Measurements from ENCODE around the gene MYEOV. TPM values are rescaled to one million over a fixed set of nuclear protein-coding genes. Genes with fewer than 3 reads are reported as not detected.

Gene MYEOV
- total RNA-seq, 1 donor from 2014 or later: not detected

DNA sequence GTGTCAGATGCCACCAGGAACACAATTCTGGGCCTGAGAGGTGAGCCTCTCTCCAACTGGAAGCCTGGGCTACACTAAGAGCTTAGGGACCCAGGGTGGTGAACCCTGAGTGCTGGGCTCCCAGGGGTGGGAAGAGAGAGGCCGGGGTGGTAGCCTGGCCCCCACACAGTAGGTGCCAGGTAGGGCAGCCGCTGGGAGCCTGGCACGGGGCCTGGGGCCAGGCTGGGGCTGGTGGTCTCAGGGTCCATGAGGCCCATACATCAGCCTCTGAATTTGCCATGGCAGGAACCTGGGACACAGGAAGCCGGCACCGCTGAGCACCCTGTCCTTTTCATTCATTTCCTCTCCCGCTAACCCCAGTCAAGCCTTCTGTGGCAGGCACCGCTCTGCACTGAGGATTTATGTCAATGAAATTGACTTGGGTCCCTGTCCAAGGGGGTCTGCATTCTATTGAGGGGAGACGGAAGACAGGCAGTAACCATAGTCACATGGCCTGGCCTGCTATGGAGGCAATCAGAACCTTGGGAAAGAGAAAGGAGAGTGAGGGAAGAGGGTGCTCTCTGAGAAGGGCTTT lies 8.6 kb downstream of the MYEOV start:
- DNase-seq: no peak

DNA sequence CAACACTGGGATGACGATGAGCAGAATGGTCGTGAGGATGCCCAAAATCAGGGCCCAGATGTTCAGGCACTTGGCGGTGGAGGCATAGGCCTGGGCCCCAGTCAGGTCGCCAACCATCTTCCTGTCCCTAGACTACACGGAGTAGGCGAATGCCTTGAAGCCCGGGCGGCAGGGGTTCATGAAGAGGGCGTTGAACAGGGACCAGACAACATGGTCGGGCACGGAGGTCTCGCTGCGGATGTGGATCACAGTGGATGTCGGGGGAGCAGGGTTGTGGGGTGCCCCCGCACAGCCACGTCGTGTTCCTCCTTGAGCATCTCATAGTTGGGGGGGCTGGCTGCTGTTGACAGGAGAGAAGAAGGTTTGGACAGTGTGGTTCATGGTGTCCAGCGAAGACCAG lies 9.5 kb downstream of the MYEOV start:
- DNase-seq: no peak

DNA sequence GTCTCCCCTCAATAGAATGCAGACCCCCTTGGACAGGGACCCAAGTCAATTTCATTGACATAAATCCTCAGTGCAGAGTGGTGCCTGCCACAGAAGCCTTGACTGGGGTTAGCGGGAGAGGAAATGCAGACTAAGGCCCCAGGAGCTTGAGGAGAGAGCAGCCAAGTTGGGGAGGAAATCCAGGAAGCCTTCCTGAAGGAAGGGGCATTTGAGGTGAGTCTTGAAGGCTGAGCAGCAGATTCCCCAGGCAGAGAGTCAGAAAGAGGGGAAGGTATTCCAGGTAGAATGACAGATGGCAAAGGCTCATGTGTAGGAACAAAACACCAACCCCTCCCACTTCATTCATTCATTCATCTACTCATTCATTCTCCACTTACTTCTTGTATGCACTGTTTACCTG lies 10.3 kb downstream of the MYEOV start:
- DNase-seq: no peak

DNA sequence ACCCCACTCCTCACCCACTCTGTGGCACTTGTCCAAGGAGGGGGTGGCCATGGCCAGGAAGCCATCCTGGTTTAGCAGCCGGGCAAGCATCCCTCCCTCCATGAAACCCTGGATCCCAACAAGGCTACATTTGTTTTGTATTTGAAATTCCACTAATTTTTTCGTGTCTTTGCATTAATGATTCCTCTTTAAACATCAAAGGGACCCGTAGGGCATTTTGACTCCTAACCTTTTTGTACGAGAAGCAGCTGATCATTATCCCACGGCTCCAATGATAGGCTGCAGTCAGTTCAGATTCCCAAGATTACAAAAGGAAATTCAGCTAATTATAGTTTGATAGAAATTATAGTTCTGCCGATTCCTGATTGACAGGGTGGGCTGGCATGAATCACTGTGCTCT lies 10.7 kb downstream of the MYEOV start:
- no peak for DNase-seq

DNA sequence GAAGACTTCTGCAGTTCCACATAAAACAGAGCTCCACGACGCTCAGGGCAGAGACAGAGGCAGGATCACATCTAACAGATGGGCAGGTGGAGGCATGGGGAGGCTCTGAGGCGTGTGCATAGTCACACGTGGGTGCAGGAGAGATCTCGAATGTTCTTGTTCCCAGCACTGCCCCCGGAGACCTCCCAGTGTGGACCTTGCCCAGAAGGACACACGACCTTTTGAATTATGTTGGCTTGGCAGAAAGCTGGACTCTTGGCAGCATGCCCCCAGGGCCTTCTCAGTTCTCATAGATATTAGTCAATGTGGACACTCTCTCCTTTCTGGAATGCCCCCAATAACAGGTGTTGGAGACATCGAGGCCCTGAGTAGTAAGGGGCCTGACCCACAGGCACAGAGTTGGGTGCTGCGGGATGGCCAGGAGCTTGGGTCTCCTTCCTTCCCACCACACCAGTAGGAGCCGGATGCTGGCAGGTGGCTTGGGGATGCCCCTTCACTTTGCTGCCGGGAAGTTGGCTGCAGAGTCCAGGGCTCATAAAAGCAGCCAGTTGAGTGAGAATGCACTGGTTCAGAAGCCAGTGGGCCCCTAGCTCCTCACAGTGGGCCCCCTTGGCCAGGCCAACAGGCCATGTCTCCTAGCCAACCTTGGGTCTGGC lies 12.1 kb downstream of the MYEOV start:
- DNase-seq: no peak

DNA sequence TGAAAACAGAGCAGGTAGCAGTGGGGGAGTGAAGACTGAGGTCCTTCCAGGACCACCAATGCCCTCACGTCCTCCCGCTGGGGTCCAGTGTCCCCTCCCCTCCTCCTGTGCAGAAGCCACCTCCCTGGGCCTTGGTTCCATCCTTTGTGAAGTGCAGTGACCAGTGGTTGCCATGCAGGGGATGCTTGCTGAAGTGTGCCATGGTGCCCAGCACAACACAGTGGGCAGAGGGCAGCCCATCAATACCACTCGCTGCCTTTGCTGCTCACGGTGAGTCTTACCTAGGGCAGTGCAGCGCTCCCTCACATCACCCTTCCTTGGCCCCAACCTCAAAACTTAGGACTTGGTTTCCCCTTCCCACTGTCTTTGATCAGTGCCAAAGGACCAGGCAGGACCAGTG lies 12.9 kb downstream of the MYEOV start:
- DNase-seq: no peak

DNA sequence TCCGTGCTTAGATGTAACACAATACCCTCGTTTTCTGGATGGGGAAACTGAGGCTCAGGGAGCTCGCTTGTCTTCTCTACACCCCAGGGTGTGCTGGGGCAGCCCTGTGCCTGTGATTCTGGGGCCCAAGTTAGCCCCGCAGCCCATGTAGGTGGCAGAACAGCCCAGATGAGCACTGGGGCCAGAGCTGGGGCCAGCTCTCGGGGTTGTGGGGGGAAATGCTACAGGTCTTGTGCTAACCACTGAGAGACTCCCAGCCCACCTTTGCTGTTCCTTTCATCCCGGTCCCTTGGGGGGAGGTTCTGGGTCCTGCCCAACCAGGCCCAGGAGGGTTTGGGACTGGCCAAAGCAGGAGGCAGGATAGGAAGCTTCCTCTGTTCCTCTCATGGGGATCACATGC lies 13.5 kb downstream of the MYEOV start:
- no peak for DNase-seq

DNA sequence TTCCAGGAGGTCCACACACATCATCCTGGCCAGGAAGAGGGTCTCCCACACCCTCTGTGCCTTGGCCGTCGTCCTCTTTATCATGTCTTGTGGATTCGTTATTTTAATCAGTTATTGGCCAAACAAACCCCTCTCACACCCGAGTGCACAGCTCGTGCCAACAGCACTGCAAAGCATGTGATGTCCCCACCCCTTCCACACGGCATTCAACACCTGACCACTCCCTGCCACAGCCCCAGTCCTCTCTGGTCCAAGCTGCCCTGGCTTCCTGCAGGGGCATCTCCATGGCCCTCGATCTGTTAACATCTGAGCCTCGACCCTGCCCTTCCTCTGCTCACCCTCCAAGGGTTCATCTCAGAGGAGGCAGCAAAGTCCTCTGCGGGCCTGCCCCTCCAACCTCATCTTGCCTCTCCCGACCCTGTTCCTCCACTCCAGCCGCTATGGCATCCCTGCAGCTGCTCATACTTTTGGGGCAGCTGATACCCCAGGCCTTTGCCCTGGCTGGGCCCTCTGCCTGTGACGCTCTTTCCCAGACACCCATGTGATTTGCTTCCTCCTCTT lies 14.0 kb downstream of the MYEOV start:
- DNase-seq: no peak

DNA sequence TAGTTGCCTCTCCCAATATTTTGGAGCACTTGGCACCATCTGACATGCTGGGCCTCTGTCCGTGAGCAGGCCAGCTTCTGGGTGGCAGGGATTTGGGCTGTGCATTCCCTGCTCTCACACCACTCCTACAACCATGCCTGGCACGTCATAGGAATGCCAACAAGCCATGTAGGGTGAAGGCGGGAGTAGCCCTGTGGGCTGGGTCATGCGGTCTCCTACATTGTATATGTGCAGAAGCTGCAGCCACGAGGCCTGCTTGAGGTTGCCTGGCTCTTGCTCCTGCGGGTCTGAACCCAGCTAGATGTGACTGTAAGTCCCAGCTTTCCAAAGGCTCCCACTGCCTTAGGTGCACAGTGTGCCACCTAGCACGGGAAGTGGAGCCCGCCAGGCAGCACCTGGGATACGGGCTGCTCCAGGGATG lies 14.5 kb downstream of the MYEOV start:
- no peak for DNase-seq

DNA sequence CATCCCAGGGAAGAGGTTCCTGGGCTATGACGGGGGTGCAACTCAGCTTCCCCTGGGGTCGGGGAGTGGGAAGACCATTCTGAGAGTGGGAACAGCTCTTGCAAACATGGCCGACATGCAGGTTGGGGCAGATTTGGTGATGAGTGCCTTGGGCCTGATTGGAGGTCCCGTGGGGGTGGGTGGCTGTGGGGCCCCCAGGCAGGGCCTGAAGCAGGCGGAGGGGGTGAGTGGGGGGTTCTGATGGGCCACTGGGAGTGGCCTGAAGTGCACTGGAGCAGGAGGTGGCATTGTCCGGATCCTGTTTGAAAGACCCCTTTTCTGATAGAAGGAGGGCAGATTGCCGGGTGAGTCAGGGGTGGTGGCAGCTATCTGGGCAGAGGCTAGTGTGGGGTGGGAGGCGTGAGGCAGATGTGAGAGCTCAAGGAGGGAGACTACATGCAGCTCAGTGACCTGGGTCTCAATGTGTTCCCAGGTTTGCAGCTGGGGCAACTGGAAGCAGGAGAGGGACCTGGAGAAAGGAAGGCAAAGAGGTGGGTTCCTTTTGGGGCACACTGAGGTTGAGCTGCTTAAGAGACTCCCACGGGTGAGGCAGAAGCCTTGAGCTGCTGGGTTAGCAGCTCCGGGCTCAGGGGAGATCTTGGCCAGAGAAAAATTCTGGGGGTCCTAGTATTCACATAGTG lies 15.1 kb downstream of the MYEOV start:
- DNase-seq: no peak

DNA sequence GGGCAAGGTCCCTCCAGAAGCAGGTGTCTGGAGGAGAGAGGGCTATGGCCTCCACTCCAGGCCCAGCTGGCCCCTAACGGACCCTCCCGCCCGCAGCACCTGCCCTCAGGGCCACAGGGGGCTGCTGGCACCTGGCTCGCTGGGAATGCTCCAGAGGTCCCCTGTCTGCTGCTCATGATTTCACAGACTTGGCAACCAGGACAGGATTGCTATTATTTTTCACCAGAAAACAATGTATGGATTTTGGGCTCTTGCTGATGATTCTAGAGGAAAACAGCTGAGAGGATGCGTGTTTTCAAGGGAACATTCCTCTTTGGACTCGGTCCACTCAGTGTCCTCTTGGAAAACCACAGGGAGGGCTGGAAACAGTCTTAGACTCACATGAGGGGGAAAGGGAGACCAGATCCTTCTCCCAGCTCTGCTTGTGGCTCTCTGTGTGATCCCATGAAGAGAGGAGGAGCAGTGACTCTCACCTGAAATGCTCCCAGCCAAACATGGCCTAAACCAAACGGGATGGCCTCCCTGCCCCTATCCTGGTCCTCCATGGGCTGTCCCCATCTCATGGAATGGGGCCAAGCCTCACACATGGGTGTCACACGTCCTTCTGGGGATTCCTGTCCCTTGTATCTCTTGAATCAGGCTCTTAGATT lies 15.8 kb downstream of the MYEOV start:
- DNase-seq: no peak

DNA sequence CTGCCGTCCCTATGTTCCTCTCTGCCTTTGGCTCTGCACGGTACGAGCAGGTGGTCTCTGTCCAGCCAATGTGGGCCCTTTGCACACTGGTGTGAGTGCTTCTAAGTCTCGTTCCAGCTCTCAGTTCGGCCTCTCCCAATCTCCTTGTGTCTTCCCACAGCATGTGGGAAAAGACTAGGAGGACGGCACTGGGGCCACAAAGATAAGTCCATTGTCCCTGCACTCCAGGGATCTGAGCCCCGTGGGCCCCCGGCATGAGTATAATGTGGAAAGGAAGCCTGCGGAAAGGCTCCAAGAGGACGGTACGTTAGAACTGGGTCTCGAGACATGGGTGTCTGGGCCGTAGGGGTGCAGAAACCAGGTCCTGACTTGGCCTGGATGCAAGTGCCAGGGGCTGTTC lies 16.4 kb downstream of the MYEOV start:
- no peak for DNase-seq

DNA sequence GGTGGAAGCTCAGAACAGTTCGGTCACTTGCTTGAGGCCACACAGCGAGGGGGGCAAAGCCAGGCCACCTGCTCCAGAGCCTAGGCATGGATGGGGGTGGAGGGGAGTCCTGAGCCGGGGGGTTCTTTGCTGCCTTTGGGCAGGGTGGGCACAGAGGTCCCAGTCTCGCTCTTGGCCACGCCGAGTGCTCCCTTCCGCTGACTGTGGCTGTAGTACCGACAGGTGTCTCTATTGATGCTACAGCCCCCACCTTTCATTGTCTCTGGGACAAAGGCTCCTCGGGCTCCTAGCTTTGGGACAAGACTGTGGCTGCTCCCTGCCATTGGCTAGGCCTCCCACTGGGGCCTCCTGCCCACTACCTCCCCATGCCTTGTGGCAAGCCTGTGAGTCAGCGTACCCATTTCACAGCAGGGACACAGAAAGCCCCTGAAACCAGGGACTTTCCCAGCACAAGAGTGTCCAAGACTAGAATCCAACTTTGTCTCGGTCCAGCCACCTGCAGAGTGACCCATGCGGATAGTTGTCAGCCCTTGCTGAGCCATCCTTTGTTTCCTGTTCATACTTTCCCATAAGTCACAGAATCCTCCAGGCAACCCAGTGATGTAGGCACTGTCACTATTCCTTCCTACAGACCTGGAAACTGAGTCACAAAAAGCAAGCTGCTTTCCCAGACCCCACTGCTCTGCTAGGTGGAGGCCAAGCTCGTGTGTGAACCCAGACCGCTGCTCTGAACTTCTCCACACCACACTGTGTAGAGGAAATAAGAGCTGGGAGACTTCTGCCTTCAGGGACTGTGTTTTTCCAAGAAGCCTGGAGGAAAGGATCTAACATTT lies 17.2 kb downstream of the MYEOV start:
- DNase-seq: no peak

DNA sequence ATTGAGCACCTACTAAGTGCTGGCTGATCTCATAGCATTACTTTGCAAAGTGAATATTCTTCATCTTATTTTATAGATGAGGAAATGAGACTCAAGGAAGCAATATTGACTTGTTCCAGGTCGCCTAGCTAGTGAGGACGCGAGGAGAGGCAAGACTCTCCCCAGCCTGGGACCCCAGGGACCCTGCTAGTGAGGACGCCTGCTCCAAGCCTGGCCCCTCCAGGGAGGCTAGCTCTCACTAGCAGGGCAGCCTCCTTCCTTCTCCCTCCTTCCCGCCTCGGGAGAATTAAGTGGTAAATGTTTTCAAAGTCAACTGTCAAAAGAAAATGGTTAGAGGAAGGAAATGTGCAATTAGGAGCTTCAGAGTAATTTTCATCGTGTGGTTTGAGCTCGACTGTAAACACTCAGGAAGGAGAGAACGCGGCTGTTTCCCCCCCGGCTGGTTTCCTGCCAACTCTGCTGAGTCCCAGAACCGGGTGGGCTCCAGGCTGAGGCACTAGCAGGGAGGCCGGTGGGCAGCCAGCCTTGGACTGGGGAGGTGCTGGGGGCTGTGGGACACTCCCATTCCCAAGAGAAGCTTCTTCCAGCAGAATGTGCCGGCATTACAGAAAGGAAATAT lies 17.9 kb downstream of the MYEOV start:
- no peak for DNase-seq

DNA sequence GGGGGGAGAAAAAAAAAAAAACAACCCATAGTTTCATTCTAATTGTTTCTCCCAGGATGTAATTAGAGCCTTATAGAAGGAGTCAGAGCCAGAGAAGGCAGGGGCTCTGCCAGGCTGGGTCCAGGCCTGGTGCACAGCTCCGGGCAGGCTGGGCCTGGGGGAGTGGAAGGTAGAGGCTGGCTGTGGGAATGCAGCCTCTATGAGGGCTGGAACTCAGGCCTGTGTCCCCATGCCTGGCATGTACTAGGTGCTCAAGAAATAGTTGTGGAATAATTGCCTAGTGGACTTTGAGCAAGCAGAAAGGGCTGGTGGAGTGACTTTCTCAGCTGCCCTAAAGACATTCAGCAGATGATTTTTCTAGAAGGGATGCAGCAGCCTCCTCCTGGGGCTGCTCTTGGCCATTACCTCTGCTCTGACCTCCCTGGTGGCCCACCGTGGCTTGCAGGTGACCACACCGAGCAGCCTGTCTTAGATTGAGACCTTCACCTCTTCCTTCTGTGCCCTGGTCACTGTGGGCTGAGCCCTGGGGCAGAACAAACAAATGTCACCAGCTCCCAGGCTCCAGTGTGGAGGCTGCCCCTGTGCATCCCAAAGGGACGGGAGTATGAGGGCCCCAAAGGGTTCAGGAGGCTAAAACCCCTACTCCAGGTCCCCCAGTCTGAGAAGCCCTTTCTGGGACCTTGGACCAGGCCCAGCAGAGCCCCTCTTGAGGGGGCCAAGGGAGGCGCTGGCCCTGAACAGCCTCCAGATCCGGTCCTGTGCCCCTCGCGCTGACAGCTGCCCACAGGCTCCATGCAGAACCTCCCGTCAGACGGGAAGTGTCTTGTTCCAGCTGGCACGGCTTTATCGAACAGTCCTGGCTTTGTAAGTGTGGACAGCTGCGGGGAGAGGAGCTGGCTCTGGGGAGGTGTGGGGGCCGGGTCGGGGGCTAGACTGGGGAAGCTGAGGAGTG lies 18.8 kb downstream of the MYEOV start:
- no peak for DNase-seq

DNA sequence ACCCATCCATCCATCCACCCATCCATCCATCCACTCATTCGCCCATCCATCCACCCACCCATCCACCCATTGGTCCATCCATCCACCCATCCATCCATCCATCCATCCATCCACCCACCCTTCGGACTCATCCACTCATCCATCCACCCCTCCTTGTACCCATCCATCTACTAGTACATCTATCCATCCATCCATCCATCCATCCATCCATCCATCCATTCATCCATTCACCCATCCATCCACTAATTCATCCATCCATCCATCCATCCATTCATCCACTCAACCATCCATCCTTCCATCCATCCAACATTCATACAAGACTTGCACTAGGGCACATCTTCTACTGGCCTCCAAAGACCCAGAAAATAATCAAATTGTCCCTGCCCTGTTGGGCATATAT lies 20.0 kb downstream of the MYEOV start:
- no peak for DNase-seq

DNA sequence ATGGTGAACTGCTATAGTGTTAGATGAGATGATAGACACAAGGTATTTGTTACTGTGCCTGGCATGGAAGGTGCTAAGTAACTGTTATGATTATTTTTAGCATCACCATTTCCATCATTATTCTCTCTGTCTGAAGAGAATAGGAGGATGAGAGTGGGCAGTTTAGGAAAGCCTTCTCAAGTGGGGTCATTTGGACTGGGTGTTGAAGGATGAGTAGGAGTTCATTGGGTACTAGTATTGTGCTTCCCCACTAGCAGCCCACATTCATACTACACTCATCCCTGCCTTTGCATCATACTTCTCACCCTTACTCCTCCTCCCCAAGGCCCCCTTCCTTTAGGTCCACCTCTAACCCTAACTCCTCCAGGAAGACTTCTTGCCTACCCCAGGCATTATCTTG lies 20.6 kb downstream of the MYEOV start:
- no peak for DNase-seq

DNA sequence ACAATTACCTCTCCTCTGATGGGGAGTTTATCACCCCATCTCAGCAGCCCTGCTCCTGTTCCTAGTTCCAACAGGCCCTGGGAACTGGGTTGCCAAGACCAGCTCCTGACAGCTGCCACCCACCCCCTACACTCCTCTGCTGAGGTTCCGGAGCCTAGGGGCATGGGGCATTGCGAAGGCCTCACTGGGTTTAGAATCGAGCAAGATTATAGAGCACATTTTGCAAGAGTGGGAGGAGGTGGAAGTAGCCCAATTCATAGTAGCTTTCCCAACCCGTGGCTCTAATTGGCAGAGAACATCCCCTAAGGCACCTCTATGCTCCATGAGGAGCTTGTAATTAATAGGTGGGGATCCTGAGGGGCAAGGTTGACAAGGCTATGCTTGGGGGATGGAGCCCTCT lies 23.0 kb downstream of the MYEOV start:
- DNase-seq: no peak

DNA sequence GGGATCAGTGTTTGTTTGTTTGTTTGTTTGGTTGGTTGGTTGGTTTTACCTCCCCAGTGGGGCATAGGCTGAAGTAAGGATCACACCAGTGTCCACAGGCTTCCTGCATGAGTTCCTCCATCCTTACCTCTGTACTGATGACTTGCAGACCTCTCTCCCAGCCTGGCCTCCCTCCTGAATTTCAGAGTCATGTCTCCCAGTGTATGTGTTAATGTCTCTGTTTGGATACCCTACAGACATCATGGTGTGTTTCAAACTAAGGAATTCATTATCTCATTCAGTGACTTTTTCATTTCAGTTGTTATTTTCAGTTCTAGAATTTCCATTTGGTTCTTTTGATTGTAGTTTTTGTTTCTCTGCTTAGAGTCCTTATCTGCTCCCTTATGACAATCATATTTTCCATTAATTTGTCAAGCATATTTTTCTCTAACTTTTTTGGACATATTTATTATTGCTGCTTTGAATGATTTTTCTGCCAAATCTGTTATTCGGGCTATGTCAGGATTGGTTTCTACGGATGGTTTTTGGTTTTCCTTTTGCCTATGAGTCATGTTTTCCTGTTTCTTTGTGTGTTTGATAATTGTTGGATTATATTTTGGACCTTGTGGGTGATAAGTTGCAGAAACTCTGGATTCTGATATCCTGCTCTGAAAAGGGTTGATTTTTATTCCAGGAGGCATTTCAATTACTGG lies 23.6 kb downstream of the MYEOV start:
- DNase-seq: no peak

DNA sequence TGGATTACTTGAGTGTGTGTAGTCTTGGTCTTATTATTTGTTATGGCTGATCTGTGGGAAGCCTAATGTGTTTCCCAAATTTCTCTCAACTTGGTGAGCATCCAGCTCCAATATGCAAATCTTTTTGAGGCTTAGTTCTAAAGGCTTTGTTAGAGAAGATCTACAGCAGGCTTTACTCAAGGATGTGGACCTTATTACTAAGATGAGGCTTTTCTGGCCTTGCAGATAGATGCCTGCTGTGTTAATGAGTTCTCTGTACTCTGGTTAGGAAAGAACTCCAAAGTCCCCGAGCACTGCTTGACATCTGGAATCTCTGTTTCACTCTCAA lies 24.1 kb downstream of the MYEOV start:
- DNase-seq: no peak
